Stimulated activated CD4-positive, alpha-beta T cell treated with anti-CD3 and anti-CD28 coated beads, TNF-alpha, amount 100 ng/mL, for 48 hours (primary cell): ENCODE data around the gene MAPKAP1.

Experiments used
- DNase-seq, 3 donors: peaks; one replicate each; pipeline ENCODE4 v3.0.0-alpha.2; 2020; ENCODE audit warnings: low read depth in 3 of 3

MAPKAP1 gene

GRCh38 chr9:125706651-125707471 lies at the start of gene MAPKAP1:
TSS of gene MAPKAP1 (minus strand) at chr9:125707208. CDS start at chr9:125672574, 34,634 bp downstream.
- DNase-seq, result peak; percentile 88 to 95 (median 92)

- DNase-seq, result no peak
Measured at GRCh38 chr9:125756518-125756917, 49.5 kb upstream of the MAPKAP1 start.

GRCh38 chr9:125755340-125755739 lies 48.3 kb upstream of the MAPKAP1 start:
- no peak for DNase-seq

- no peak for DNase-seq
Measured at GRCh38 chr9:125754096-125754495, 47.1 kb upstream of the MAPKAP1 start.

GRCh38 chr9:125752070-125752628 lies 45.1 kb upstream of the MAPKAP1 start:
- DNase-seq, result no peak

GRCh38 chr9:125750627-125751011 lies 43.6 kb upstream of the MAPKAP1 start:
- no peak for DNase-seq

- DNase-seq, result no peak
Measured at GRCh38 chr9:125749951-125750626, 43.1 kb upstream of the MAPKAP1 start.

- DNase-seq, result no peak
Measured at GRCh38 chr9:125749287-125749935, 42.4 kb upstream of the MAPKAP1 start.

GRCh38 chr9:125748446-125749099 lies 41.6 kb upstream of the MAPKAP1 start:
- DNase-seq, result peak in 1 of 3 donors; percentile 13

GRCh38 chr9:125747765-125748445 lies 40.9 kb upstream of the MAPKAP1 start:
- DNase-seq, result peak in 1 of 3 donors; percentile 14

- peak in 1 of 3 donors; percentile 39 for DNase-seq
Measured at GRCh38 chr9:125747053-125747764, 40.2 kb upstream of the MAPKAP1 start, which contains the start of gene PBX3. TSS of gene PBX3 (plus strand) at chr9:125747373.

- no peak for DNase-seq
Measured at GRCh38 chr9:125746774-125747052, 39.7 kb upstream of the MAPKAP1 start.

GRCh38 chr9:125746017-125746773 lies 39.2 kb upstream of the MAPKAP1 start:
- DNase-seq, result peak; percentile 86 to 91 (median 91)

- DNase-seq, result peak in 1 of 3 donors; percentile 4
Measured at GRCh38 chr9:125745682-125746016, 38.6 kb upstream of the MAPKAP1 start.

- DNase-seq, result no peak
Measured at GRCh38 chr9:125745018-125745417, 38.0 kb upstream of the MAPKAP1 start.

- no peak for DNase-seq
Measured at GRCh38 chr9:125744616-125745015, 37.6 kb upstream of the MAPKAP1 start.

- DNase-seq, result no peak
Measured at GRCh38 chr9:125743682-125744428, 36.8 kb upstream of the MAPKAP1 start.

GRCh38 chr9:125742657-125743056 lies 35.6 kb upstream of the MAPKAP1 start:
- DNase-seq, result no peak

GRCh38 chr9:125739436-125739835 lies 32.4 kb upstream of the MAPKAP1 start:
- no peak for DNase-seq
